OCI-LY1 (cell line): ENCODE data around the gene AMDHD2.

Source experiments
- H2AFZ ChIP-seq: fragments of 200-600 bp; sonication (generic), shearing (Covaris generic); 2 replicates; pipeline ENCODE4 v1.6.0; 2014; ENCODE audit warnings: antibody characterized with exemption, mild to moderate bottlenecking, low read length
- H3F3A ChIP-seq: fragments of 200-600 bp; sonication (generic), shearing (Covaris generic); 2 replicates; pipeline ENCODE4 v1.6.0; 2014; ENCODE audit warnings: mild to moderate bottlenecking, antibody characterized with exemption, low read length, moderate library complexity; ENCODE audit not compliant: insufficient read depth
- H3K27ac ChIP-seq: fragments of 200-600 bp; sonication (generic); 2 replicates; pipeline ENCODE4 v1.5.1; 2014; ENCODE audit warnings: low read length, mixed run types, mild to moderate bottlenecking, low read depth; ENCODE audit not compliant: poor library complexity, severe bottlenecking
- H3K27me3 ChIP-seq: fragments of 200-600 bp; sonication (generic); 2 replicates; pipeline ENCODE4 v1.6.0; 2014; ENCODE audit warnings: antibody characterized with exemption, mild to moderate bottlenecking, low read length, moderate library complexity; ENCODE audit not compliant: insufficient read depth
- H3K36me3 ChIP-seq: fragments of 200-600 bp; sonication (generic); 2 replicates; pipeline ENCODE4 v1.6.1; 2014; ENCODE audit warnings: mild to moderate bottlenecking, antibody characterized with exemption, low read length, moderate library complexity, mixed read lengths; ENCODE audit not compliant: insufficient read depth
- H3K4me1 ChIP-seq: fragments of 200-600 bp; sonication (generic); 2 replicates; pipeline ENCODE4 v1.5.1; 2014; ENCODE audit warnings: mild to moderate bottlenecking, low read length, moderate library complexity; ENCODE audit not compliant: insufficient read depth, severe bottlenecking
- H3K4me2 ChIP-seq: fragments of 200-600 bp; sonication (generic), shearing (Covaris generic); 2 replicates; pipeline ENCODE4 v1.6.1; 2014; ENCODE audit warnings: low read length
- H3K4me3 ChIP-seq: fragments of 200-600 bp; sonication (generic); 2 replicates; pipeline ENCODE4 v1.5.1; 2014; ENCODE audit warnings: low read length, low read depth, mild to moderate bottlenecking, mixed read lengths; ENCODE audit not compliant: poor library complexity, severe bottlenecking
- H3K79me2 ChIP-seq: fragments of 200-600 bp; shearing (Covaris generic); 2 replicates; pipeline ENCODE4 v1.6.1; 2016; ENCODE audit warnings: mixed run types, low read length, mixed read lengths; ENCODE audit not compliant: insufficient read depth
- H3K9ac ChIP-seq: fragments of 200-600 bp; sonication (generic), shearing (Covaris generic); 2 replicates; pipeline ENCODE4 v1.6.1; 2014; ENCODE audit warnings: mild to moderate bottlenecking, low read length, mixed read lengths
- H3K9me2 ChIP-seq: fragments of 200-600 bp; sonication (generic), shearing (Covaris generic); 2 replicates; pipeline ENCODE4 v1.6.1; 2014; ENCODE audit warnings: low read depth, mild to moderate bottlenecking, low read length, mixed read lengths
- H3K9me3 ChIP-seq: fragments of 200-600 bp; shearing (Covaris generic); 2 replicates; pipeline ENCODE4 v1.6.1; 2014; ENCODE audit warnings: low read length, mixed read lengths
- H4K20me1 ChIP-seq: fragments of 200-600 bp; sonication (generic), shearing (Covaris generic); 2 replicates; pipeline ENCODE4 v1.6.0; 2016; ENCODE audit warnings: mild to moderate bottlenecking, low read length; ENCODE audit not compliant: insufficient read depth
- CTCF ChIP-seq: fragments of 200-600 bp; sonication (generic), shearing (Covaris generic); IDR thresholded peaks from 2 replicates; pipeline ENCODE4 v1.5.1; 2017; ENCODE audit warnings: mild to moderate bottlenecking, antibody characterized with exemption, low read length, moderate library complexity, mixed read lengths
- EZH2 ChIP-seq: fragments of 200-600 bp; sonication (generic), shearing (Covaris generic); IDR thresholded peaks from 2 replicates; pipeline ENCODE4 v1.8.0; 2017; ENCODE audit warnings: borderline replicate concordance, mixed run types, mild to moderate bottlenecking, antibody characterized with exemption, low read length, moderate library complexity, mixed read lengths

AMDHD2 gene

GRCh38 chr16:2473446-2473926 lies 46.7 kb upstream of the AMDHD2 start:
- TF ChIP-seq EZH2: no peak
- TF ChIP-seq CTCF: no peak
- Histone ChIP-seq H3K4me2 (peak overlapping the region; percentile 44; the same call in 1 of the 2 replicates), H3K9ac (no peak overlapping the region), H3K4me3 (peak overlapping the region; percentile 28), H4K20me1 (no peaks in the 10 kb centered on the region), H3F3A (no peaks in the 10 kb centered on the region), H3K27ac (no peak overlapping the region), H2AFZ (no peak overlapping the region), H3K79me2 (no peaks in the 10 kb centered on the region), H3K4me1 (peaks cover 45% of the 10 kb centered on the region), H3K9me2 (no peaks in the 10 kb centered on the region), H3K9me3 (no peaks in the 10 kb centered on the region), H3K27me3 (peaks cover 17% of the 10 kb centered on the region), H3K36me3 (no peaks in the 10 kb centered on the region)

DNA sequence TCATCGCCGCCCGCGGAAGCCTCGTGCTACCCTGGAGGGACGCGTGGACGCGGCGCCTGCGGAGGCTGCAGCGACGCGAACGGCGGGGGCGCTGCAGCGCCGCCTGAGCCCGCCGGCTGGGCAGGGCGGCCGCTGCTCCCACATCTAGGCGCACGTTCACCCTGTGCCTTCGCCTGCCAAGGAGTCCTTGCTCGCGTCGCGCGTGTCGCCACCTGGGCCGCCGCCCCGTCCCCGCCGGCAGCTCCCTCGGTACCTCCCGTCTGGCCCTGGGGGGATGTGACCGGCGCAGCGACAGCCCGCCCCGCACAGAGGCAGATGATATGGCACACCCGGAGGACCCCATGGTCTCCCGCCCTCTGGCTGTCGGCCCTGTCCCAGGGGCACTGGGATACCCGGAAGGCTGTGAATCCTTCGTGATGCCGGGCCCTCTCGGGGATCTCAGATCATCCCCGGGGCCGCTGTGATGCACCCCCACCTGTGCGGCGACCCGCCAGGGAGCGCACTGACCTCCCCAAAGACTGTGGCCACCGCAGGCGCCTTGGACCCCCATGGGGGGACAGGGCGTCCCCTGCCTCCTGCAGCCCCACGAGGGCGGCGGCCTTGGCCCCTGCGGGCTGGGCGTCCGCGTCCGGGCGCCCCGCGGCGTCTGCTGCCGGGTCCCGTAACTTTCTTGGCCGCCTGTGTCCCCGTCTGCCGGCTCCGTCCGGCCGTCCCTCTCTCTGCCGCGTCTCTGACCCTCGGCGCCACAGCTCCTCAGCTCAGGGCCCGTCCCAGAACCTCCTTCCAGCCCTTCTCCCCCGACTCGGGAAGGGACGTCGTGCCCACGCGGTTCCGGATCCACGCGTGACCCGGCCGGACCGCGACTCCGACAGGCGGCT lies 45.9 kb upstream of the AMDHD2 start:
- no peaks in the 10 kb centered on the region for H4K20me1 ChIP-seq
- H3K27ac ChIP-seq: no peak overlapping the region
- peaks cover 17% of the 10 kb centered on the region for H3K27me3 ChIP-seq

DNA sequence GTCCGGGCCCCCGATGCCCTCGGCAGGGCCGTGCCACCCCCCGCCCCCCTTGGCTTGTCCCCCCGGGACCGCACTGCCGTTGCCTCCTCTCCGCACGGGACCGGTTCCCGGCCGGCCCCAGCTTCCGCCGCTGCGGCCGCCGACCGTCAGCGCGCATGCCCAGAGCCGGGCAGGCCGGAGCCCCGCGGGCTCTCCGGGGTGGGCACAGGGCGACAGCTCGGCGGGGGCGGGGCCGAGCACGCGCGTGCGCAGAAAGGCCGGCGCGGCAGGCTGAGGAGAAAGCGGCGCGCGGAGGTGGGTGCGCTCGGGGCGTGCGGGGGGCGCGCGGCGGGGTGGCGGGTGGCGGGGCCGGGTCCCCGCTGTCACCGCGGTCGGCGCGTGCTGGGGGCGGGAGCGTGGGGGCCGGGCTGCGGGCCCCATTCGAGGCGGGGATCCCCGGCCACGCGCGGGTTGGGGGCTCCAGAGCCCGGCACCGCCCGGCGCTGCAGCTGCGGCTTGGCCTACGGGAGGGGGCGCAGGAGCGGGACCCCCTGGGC lies 45.2 kb upstream of the AMDHD2 start, which contains the start of gene TBC1D24:
Gene TBC1D24, plus strand, starts transcription at position 251 of the 536 bp plus-strand sequence. CDS start 21,022 bp downstream, outside the sequence.
- Histone ChIP-seq H3K4me1 (peaks cover 31% of the 10 kb centered on the region), H3K79me2 (no peaks in the 10 kb centered on the region), H3K4me3 (peak within 1 kb of the TSS; percentile 89), H3F3A (no peaks in the 10 kb centered on the region), H3K4me2 (peak within 1 kb of the TSS; percentile 93), H3K9ac (peak within 1 kb of the TSS; percentile 95), H3K27ac (no peak within 1 kb of the TSS), H2AFZ (no peak within 1 kb of the TSS), H3K36me3 (no peaks in the 10 kb centered on the region), H3K27me3 (peaks cover 17% of the 10 kb centered on the region), H4K20me1 (no peaks in the 10 kb centered on the region), H3K9me2 (no peaks in the 10 kb centered on the region), H3K9me3 (no peaks in the 10 kb centered on the region)
- TF ChIP-seq CTCF (no peak), EZH2 (no peak)

More for the DNA sequence above, 45.9 kb upstream of the AMDHD2 start:
- peaks cover 38% of the 10 kb centered on the region for H3K4me1 ChIP-seq
- no peaks in the 10 kb centered on the region for H3K9me3 ChIP-seq
- no peak overlapping the region for H2AFZ ChIP-seq
- H3K36me3 ChIP-seq: no peaks in the 10 kb centered on the region
- TF ChIP-seq EZH2 (no peak), CTCF (peak; percentile 34)
- H3K4me3 ChIP-seq: peak overlapping the region; percentile 89
- H3F3A ChIP-seq: no peaks in the 10 kb centered on the region
- H3K4me2 ChIP-seq: peak overlapping the region; percentile 93
- no peaks in the 10 kb centered on the region for H3K9me2 ChIP-seq
- H3K79me2 ChIP-seq: no peaks in the 10 kb centered on the region
- H3K9ac ChIP-seq: peak overlapping the region; percentile 95
